ENCODE measurements around the gene CD9. TPM values are rescaled to one million over a fixed set of nuclear protein-coding genes. Genes with fewer than 3 reads are reported as not detected.

CD9 gene
- polyA plus RNA-seq, 1 donor from 2014 or later: not detected

DNA sequence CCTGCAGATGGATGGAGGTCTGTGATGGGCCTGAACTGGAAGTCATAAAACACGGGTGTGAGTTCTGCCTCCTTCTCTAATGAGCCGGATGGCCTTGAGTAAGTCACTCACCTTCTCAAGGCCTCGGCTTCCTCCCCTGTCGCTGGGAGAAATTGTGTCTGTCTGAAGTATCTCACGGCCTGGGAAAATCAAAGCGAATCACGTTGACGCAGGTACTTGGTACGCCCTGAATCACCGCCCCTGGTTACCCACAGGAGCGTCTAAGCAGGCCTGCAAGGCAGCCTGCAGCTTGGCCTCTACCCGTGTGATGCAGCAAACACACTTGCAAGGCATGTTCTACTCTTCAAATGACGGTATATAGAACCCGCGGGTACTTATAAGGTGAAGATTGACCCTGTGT lies 28.1 kb upstream of the CD9 start:
- Histone ChIP-seq H3K4me2 (ENCODE audit: low read length) (no peak overlapping the region), H3K27me3 (ENCODE audit: insufficient read depth, low read depth, low read length) (no peaks in the 10 kb centered on the region), H3K9me2 (ENCODE audit: insufficient read depth, low read length) (no peaks in the 10 kb centered on the region), H2AFZ (ENCODE audit: low read depth, low read length) (no peak overlapping the region), H3K27ac (ENCODE audit: low read length) (no peak overlapping the region), H3K4me3 (ENCODE audit: low read length) (no peak overlapping the region), H3F3A (ENCODE audit: insufficient read depth, low read length, poor library complexity, severe bottlenecking) (no peaks in the 10 kb centered on the region), H3K36me3 (ENCODE audit: insufficient read depth, low read length) (no peaks in the 10 kb centered on the region), H3K79me2 (replicated peaks; ENCODE audit: insufficient read depth, low read length) (no peaks in the 10 kb centered on the region), H4K20me1 (ENCODE audit: insufficient read depth) (no peaks in the 10 kb centered on the region), H3K9me3 (ENCODE audit: low read length) (no peaks in the 10 kb centered on the region), H3K9ac (ENCODE audit: low read length) (no peak overlapping the region)
- TF ChIP-seq SMC3 (conservative IDR thresholded peaks at IDR 0.05; ENCODE audit: poor library complexity) (no peak), MXI1 (conservative IDR thresholded peaks at IDR 0.05; ENCODE audit: poor library complexity, severe bottlenecking) (no peak), TAF1 (IDR thresholded peaks at IDR 0.05; ENCODE audit: low read depth) (no peak)
- TF ChIP-seq, protein P1, sequence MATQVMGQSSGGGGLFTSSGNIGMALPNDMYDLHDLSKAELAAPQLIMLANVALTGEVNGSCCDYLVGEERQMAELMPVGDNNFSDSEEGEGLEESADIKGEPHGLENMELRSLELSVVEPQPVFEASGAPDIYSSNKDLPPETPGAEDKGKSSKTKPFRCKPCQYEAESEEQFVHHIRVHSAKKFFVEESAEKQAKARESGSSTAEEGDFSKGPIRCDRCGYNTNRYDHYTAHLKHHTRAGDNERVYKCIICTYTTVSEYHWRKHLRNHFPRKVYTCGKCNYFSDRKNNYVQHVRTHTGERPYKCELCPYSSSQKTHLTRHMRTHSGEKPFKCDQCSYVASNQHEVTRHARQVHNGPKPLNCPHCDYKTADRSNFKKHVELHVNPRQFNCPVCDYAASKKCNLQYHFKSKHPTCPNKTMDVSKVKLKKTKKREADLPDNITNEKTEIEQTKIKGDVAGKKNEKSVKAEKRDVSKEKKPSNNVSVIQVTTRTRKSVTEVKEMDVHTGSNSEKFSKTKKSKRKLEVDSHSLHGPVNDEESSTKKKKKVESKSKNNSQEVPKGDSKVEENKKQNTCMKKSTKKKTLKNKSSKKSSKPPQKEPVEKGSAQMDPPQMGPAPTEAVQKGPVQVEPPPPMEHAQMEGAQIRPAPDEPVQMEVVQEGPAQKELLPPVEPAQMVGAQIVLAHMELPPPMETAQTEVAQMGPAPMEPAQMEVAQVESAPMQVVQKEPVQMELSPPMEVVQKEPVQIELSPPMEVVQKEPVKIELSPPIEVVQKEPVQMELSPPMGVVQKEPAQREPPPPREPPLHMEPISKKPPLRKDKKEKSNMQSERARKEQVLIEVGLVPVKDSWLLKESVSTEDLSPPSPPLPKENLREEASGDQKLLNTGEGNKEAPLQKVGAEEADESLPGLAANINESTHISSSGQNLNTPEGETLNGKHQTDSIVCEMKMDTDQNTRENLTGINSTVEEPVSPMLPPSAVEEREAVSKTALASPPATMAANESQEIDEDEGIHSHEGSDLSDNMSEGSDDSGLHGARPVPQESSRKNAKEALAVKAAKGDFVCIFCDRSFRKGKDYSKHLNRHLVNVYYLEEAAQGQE (IDR thresholded peaks at IDR 0.05; ENCODE audit: borderline replicate concordance): no peak

- no peak overlapping the region for H3K9ac ChIP-seq (ENCODE audit: low read length)
- no peaks in the 10 kb centered on the region for H3K9me2 ChIP-seq (ENCODE audit: insufficient read depth, low read length)
- H3K4me3 ChIP-seq (ENCODE audit: low read length): no peak overlapping the region
- no peaks in the 10 kb centered on the region for H3K36me3 ChIP-seq (ENCODE audit: insufficient read depth, low read length)
- H3K4me2 ChIP-seq (ENCODE audit: low read length): no peak overlapping the region
- TF ChIP-seq SMC3 (conservative IDR thresholded peaks at IDR 0.05; ENCODE audit: poor library complexity): no peak
- TF ChIP-seq EZH2 (IDR thresholded peaks at IDR 0.05; ENCODE audit: borderline replicate concordance, insufficient read depth, low read length, poor library complexity, severe bottlenecking): no peak
- TF ChIP-seq MXI1 (conservative IDR thresholded peaks at IDR 0.05; ENCODE audit: poor library complexity, severe bottlenecking): no peak
- TF ChIP-seq, protein P2, sequence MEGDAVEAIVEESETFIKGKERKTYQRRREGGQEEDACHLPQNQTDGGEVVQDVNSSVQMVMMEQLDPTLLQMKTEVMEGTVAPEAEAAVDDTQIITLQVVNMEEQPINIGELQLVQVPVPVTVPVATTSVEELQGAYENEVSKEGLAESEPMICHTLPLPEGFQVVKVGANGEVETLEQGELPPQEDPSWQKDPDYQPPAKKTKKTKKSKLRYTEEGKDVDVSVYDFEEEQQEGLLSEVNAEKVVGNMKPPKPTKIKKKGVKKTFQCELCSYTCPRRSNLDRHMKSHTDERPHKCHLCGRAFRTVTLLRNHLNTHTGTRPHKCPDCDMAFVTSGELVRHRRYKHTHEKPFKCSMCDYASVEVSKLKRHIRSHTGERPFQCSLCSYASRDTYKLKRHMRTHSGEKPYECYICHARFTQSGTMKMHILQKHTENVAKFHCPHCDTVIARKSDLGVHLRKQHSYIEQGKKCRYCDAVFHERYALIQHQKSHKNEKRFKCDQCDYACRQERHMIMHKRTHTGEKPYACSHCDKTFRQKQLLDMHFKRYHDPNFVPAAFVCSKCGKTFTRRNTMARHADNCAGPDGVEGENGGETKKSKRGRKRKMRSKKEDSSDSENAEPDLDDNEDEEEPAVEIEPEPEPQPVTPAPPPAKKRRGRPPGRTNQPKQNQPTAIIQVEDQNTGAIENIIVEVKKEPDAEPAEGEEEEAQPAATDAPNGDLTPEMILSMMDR (IDR thresholded peaks at IDR 0.05; ENCODE audit: poor library complexity, severe bottlenecking): no peak
- TF ChIP-seq RAD21 (conservative IDR thresholded peaks at IDR 0.05): no peak
- TF ChIP-seq, protein P1 (IDR thresholded peaks at IDR 0.05; ENCODE audit: borderline replicate concordance): no peak
- no peak for TF ChIP-seq EP300 (conservative IDR thresholded peaks at IDR 0.05; ENCODE audit: poor library complexity, severe bottlenecking)
- TF ChIP-seq TAF1 (IDR thresholded peaks at IDR 0.05; ENCODE audit: low read depth): no peak
- no peak for TF ChIP-seq POLR2AphosphoS5 (IDR thresholded peaks at IDR 0.05)
- H4K20me1 ChIP-seq (ENCODE audit: insufficient read depth): no peaks in the 10 kb centered on the region
- no peak overlapping the region for H3K27ac ChIP-seq (ENCODE audit: low read length)
- H3K9me3 ChIP-seq (ENCODE audit: low read length): no peaks in the 10 kb centered on the region
- H3F3A ChIP-seq (ENCODE audit: insufficient read depth, low read length, poor library complexity, severe bottlenecking): no peaks in the 10 kb centered on the region
- no peaks in the 10 kb centered on the region for H3K27me3 ChIP-seq (ENCODE audit: insufficient read depth, low read depth, low read length)
- H2AFZ ChIP-seq (ENCODE audit: low read depth, low read length): no peak overlapping the region
- H3K79me2 ChIP-seq (replicated peaks; ENCODE audit: insufficient read depth, low read length): no peaks in the 10 kb centered on the region
Measured at GRCh38 chr12:6172862-6173261, 27.3 kb upstream of the CD9 start.
